Measurements from ENCODE around the gene PRKAG2.

DNA sequence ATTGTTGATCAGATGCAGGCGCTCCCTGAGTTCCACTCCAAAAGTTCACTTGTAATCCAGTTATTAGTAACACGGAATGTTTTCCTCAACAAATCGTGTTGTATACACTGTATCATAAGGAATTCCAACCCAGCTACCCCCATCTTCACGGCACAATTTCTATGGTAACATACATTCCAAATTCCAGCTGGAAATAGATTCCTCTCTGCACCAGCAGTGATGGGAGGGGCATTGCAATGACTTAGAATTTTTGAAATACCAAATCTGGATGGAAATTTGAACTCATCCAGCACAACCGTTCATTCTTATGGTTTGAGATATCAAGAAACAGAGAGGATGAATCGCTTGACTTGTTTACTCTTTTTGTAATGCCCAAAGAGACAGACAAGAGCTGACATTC lies 318.3 kb downstream of the PRKAG2 start:
- TF ChIP-seq EZH2 (IDR thresholded peaks at IDR 0.05) (no peak), POLR2AphosphoS5 (IDR thresholded peaks at IDR 0.05; ENCODE audit: borderline replicate concordance, low read depth, low read length) (no peak)

Data from SK-N-MC (cell line).